CD8-positive, alpha-beta memory T cell (primary cell): ENCODE results near the gene ZCCHC10. TPM values are rescaled to one million over a fixed set of nuclear protein-coding genes. Genes with fewer than 3 reads are reported as not detected.
A peak's percentile ranks its signal among the peaks of the same experiment; 100 is the strongest.

Source experiments
- CTCF ChIA-PET: fragments of 350-600 bp; sonication (Branson Sonifier 250); formaldehyde crosslinking; loops from one replicate; lab custom pipeline; 2021; ENCODE audit warnings: antibody characterized with exemption; lab: Charles Lee
- POLR2A ChIA-PET: fragments of 350-600 bp; sonication (Branson Sonifier 250); formaldehyde crosslinking; loops from one replicate; lab custom pipeline; 2021; ENCODE audit warnings: antibody characterized with exemption; lab: Charles Lee
- DNase-seq, 5 donors: peaks; one replicate each; pipeline versions ENCODE4 v3.0.0 to v3.0.0-alpha.2; 2020 to 2022; ENCODE audit warnings: mixed read lengths in 1 of 5
- H3K27ac ChIP-seq: one replicate; pipeline ENCODE4 v1.7.0; 2013; ENCODE audit warnings: low read depth, mild to moderate bottlenecking, low read length, moderate library complexity
- H3K27me3 ChIP-seq: 2 replicates; pipeline ENCODE4 v1.7.0; 2013; ENCODE audit warnings: low read length, mild to moderate bottlenecking; ENCODE audit not compliant: insufficient read depth, poor library complexity, severe bottlenecking
- H3K36me3 ChIP-seq: 2 replicates; pipeline ENCODE4 v1.7.0; 2013; ENCODE audit warnings: mild to moderate bottlenecking, low read length, moderate library complexity; ENCODE audit not compliant: insufficient read depth
- H3K4me1 ChIP-seq: 2 replicates; pipeline ENCODE4 v1.7.0; 2013; ENCODE audit warnings: mild to moderate bottlenecking, low read length, moderate library complexity; ENCODE audit not compliant: insufficient read depth
- H3K4me3 ChIP-seq: 2 replicates; pipeline ENCODE4 v1.7.0; 2013; ENCODE audit warnings: mild to moderate bottlenecking, low read length
- H3K9me3 ChIP-seq: 2 replicates; pipeline ENCODE4 v1.7.0; 2013; ENCODE audit warnings: mild to moderate bottlenecking, low read length
- H3K27ac Mint-ChIP-seq, 8 donors: one replicate each; pipeline ENCODE4 v1.8.0; 2020 to 2021; ENCODE audit warnings: mixed read lengths in 8 of 8, mild to moderate bottlenecking in 6 of 8, inconsistent platforms in 3 of 8, moderate library complexity in 3 of 8
- H3K27me3 Mint-ChIP-seq, 2 donors: one replicate each; pipeline ENCODE4 v1.8.0; 2020 to 2021; ENCODE audit warnings: mixed read lengths in 2 of 2, mild to moderate bottlenecking in 1 of 2, moderate library complexity in 1 of 2
- H3K36me3 Mint-ChIP-seq, 3 donors: one replicate each; pipeline ENCODE4 v1.8.0; 2020 to 2021; ENCODE audit warnings: mixed read lengths in 3 of 3, inconsistent platforms in 1 of 3, mild to moderate bottlenecking in 1 of 3
- H3K4me1 Mint-ChIP-seq, 3 donors: one replicate each; pipeline ENCODE4 v1.8.0; 2020 to 2021; ENCODE audit warnings: mixed read lengths in 3 of 3, inconsistent platforms in 1 of 3, mild to moderate bottlenecking in 1 of 3
- H3K4me3 Mint-ChIP-seq, 7 donors: one replicate each; pipeline ENCODE4 v1.8.0; 2020 to 2021; ENCODE audit warnings: mixed read lengths in 7 of 7, mild to moderate bottlenecking in 6 of 7, moderate library complexity in 4 of 7, inconsistent platforms in 2 of 7
- H3K9me3 Mint-ChIP-seq, 5 donors: one replicate each; pipeline ENCODE4 v1.8.0; 2020 to 2022; ENCODE audit warnings: mixed read lengths in 5 of 5, mild to moderate bottlenecking in 3 of 5, moderate library complexity in 2 of 5, inconsistent platforms in 1 of 5
- polyA plus RNA-seq: library from polyadenylated mRNA; unstranded; fragments of 300-500 nt; fragmentation: Illumina TruSeq; gene quantifications from one replicate; pipeline ENCODE4 v1.2.3, GENCODE V29; 2021
- total RNA-seq, 2 experiments: library from RNA; stranded (reverse); gene quantifications; one replicate each; pipeline ENCODE4 v1.2.3, GENCODE V29; 2021

ZCCHC10 gene
- total and polyA plus RNA-seq, 3 experiments from 2014 or later, result 31.8 to 40.0 (median 35.0) TPM

DNA sequence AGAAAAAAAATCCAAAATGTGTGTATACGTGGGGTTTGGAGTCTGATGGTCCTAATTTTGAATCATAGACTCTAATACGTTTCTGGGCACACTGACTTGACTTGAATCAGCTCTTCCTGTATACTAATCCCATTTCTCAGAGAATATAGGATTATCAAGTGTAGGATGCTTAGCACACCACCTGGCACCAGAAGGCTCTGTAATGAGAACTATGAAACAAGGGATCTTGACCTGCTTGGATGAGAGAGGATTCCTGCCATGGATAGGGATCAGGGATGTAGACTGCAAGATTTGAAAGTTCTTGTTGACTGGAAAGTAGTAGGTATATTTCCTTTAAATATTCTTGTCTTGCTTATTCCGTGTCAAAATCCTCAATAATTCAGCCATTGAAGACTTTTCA is 33.3 kb upstream of the ZCCHC10 start:
- Histone ChIP-seq H3K36me3 (no peaks in the 10 kb centered on the region), H3K4me3 (no peak overlapping the region), H3K27ac (no peak overlapping the region), H3K4me1 (peaks cover 30% of the 10 kb centered on the region), H3K9me3 (no peaks in the 10 kb centered on the region), H3K27me3 (no peaks in the 10 kb centered on the region)
- H3K4me1 Mint-ChIP-seq, result peaks cover 53 to 83% (median 71%) of the 10 kb centered on the region in 3 donors
- no peaks in the 10 kb centered on the region for H3K27me3 Mint-ChIP-seq
- peak overlapping the region in 5 of 8 donors; percentile 4 to 66 (median 40) for H3K27ac Mint-ChIP-seq
- peak overlapping the region in 1 of 7 donors; percentile 45 for H3K4me3 Mint-ChIP-seq
- ChIA-PET CTCF (no interaction called here), POLR2A (interaction anchor here (0.6 kb wide), 1 partner anchor 59 kb away, joined by 3 read pairs; no protein-coding TSS in a partner anchor)
- no peak for DNase-seq
- H3K36me3 Mint-ChIP-seq, result peaks cover 0 to 5% (median 0%) of the 10 kb centered on the region in 3 donors
- no peaks in the 10 kb centered on the region for H3K9me3 Mint-ChIP-seq

DNA sequence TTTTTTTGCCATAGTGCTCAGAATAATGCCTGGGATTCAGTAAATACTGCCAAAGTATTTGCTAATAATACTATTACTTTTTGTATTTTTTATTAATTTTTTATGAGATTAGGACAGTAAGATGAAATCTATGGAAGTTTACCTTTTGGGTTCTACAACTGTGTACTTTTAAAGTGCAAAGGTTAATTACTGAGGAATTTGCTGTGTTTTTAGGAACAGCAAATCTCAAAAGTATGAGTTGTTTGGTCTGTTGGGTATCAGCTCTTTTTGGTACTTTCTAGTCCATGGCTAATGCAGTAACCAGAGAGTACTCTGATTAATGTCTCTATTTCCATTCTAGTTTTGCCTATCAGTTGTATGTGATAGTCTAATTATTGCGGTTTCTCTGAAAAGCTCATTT is 30.5 kb upstream of the ZCCHC10 start:
- H3K36me3 Mint-ChIP-seq, result peaks cover 0 to 16% (median 0%) of the 10 kb centered on the region in 3 donors
- H3K27ac Mint-ChIP-seq, result peak overlapping the region in 1 of 8 donors; percentile 61
- no peaks in the 10 kb centered on the region for H3K27me3 ChIP-seq
- H3K4me3 Mint-ChIP-seq, result peak overlapping the region in 1 of 7 donors; percentile 15
- H3K4me3 ChIP-seq, result no peak overlapping the region
- H3K4me1 Mint-ChIP-seq, result peaks cover 54 to 85% (median 79%) of the 10 kb centered on the region in 3 donors
- no peaks in the 10 kb centered on the region for H3K36me3 ChIP-seq
- H3K4me1 ChIP-seq, result peaks cover 32% of the 10 kb centered on the region
- ChIA-PET CTCF (no interaction called here), POLR2A (no interaction called here)
- no peaks in the 10 kb centered on the region for H3K9me3 ChIP-seq
- no peaks in the 10 kb centered on the region for H3K9me3 Mint-ChIP-seq
- H3K27ac ChIP-seq, result no peak overlapping the region
- H3K27me3 Mint-ChIP-seq, result no peaks in the 10 kb centered on the region
- no peak for DNase-seq

DNA sequence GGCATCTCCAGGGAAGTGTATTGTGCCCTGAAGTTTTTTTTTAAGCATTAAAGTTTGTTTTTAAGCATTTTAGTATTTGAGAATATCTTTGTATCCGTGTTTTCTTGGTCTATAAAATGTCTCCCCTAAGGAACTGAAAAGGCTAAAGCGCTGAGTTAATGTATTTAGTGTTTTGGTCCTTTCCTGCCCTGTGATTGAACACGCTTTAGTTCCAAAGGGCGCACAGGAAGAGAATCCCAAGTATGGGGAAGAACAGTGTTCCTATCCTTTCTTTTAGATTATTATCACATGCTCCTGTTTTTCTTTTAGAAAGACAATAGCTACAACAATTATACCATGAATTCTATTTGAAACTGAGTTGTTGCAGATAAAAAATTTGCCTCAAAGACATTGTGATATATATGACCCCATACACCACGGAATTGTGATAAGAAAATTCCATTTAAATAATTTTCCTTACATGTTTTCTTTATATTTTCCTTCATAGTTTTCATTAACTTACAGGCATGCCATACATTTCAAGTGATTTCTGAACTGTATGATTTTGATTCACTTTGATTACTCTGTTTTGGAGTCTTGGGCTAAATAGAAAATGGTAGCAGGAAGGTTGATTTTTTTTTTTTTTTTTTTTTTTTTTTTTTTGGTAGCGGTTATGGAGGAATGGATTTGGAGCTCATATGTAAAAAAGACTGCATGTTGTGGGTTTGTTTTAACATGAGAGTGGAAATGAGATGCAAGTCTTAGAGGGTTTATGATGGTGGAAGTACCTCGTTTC is 28.5 kb upstream of the ZCCHC10 start:
- peaks cover 58 to 86% (median 79%) of the 10 kb centered on the region in 3 donors for H3K4me1 Mint-ChIP-seq
- Histone ChIP-seq H3K4me1 (peaks cover 36% of the 10 kb centered on the region), H3K27ac (no peak overlapping the region), H3K4me3 (no peak overlapping the region), H3K9me3 (no peaks in the 10 kb centered on the region), H3K36me3 (no peaks in the 10 kb centered on the region), H3K27me3 (no peaks in the 10 kb centered on the region)
- H3K4me3 Mint-ChIP-seq, result peak overlapping the region in 5 of 7 donors; percentile 18 to 98 (median 50)
- no peaks in the 10 kb centered on the region for H3K27me3 Mint-ChIP-seq
- CTCF ChIA-PET, result no interaction called here
- peak overlapping the region in 4 of 8 donors; percentile 23 to 75 (median 60) for H3K27ac Mint-ChIP-seq
- H3K9me3 Mint-ChIP-seq, result no peaks in the 10 kb centered on the region
- POLR2A ChIA-PET, result interaction anchor here (0.7 kb wide), 1 partner anchor 1832 kb away, joined by 5 read pairs; no protein-coding TSS in a partner anchor
- DNase-seq, result no peak
- peaks cover 0 to 25% (median 0%) of the 10 kb centered on the region in 3 donors for H3K36me3 Mint-ChIP-seq

DNA sequence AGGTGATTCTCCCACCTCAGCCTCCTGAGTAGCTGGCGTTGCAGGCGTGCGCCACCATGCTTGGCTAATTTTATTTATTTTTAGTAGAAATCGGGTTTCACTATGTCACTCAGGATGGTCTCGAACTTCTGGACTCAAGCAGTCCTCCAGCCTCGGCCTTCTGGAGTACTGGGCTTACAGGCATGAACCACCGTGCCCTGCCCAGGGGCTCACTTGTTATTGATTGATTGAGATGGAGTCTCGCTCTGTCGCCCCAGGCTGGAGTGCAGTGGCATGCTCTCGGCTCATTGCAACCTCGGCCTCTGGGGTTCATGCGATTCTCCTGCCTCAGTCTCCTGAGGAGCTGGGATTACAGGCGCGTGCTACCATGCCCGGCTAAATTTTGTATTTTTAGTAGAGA is 27.1 kb upstream of the ZCCHC10 start:
- Histone ChIP-seq H3K36me3 (no peaks in the 10 kb centered on the region), H3K27me3 (no peaks in the 10 kb centered on the region), H3K4me3 (peak overlapping the region; percentile 76), H3K27ac (no peak overlapping the region), H3K9me3 (no peaks in the 10 kb centered on the region), H3K4me1 (peaks cover 33% of the 10 kb centered on the region)
- ChIA-PET CTCF (no interaction called here), POLR2A (no interaction called here)
- Mint-ChIP-seq H3K27ac (peak overlapping the region in 6 of 8 donors; percentile 22 to 100 (median 100)), H3K27me3 (no peaks in the 10 kb centered on the region), H3K9me3 (no peaks in the 10 kb centered on the region), H3K4me1 (peaks cover 56 to 85% (median 79%) of the 10 kb centered on the region in 3 donors), H3K36me3 (peaks cover 0 to 25% (median 0%) of the 10 kb centered on the region in 3 donors), H3K4me3 (peak overlapping the region; percentile 96 to 99 (median 98))
- DNase-seq, result no peak

DNA sequence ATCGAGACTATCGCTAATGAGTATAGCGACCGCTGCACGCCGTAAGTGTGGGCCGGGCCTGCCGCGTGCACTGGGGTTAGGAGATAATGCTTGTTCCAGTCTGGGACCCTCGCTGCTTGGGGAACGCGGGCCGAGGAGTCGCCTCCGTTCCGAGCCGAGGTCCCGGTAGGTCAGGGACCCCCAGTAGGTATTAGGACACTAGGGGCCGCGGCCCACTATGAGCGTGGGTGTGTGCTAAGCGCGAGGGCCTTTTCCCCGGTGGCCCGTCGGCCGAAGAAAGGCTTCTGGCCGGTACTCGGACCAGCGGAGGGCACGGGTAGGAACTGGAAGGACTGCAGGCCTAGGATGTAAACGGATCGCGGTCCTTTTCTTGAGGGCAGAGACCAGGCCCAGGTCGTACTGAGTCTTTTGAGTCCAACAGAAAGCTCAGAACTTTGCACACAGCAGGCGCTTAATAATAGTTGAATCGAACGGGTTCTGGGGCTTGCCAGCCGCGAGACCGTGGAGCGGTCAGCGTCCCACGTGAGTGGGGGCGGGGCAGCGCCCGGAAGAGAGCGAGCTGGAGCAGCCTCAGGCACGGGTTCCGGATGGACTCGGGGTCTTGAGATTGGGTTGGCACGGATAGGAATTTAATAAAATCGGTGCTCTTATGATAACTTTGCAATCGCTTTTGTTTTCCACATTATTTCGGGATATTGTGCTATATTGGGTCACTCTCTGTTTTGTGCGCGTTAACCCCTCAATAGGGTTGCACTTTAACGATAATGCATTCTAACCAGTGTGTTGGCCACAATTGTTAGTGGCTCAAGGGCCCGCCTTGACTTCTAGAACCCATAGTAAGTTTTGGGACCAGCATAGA is 26.2 kb upstream of the ZCCHC10 start:
- ChIA-PET POLR2A (interaction anchor here (0.5 to 2.1 kb wide), 8 partner anchors 23 to 1501 kb away, joined by 3 to 50 read pairs (median 7); partner anchors contain the start of genes AFF4, GDF9, UQCRQ and ZCCHC10), CTCF (no interaction called here)
- H3K36me3 ChIP-seq, result no peaks in the 10 kb centered on the region
- peak overlapping the region; percentile 76 for H3K4me3 ChIP-seq
- peak overlapping the region; percentile 98 for H3K27ac ChIP-seq
- peaks cover 0 to 25% (median 0%) of the 10 kb centered on the region in 3 donors for H3K36me3 Mint-ChIP-seq
- H3K27me3 Mint-ChIP-seq, result no peaks in the 10 kb centered on the region
- DNase-seq, result peak in 4 of 5 donors; percentile 20 to 62 (median 41)
- H3K27me3 ChIP-seq, result no peaks in the 10 kb centered on the region
- H3K4me1 Mint-ChIP-seq, result peaks cover 50 to 76% (median 73%) of the 10 kb centered on the region in 3 donors
- H3K9me3 Mint-ChIP-seq, result no peaks in the 10 kb centered on the region
- peaks cover 29% of the 10 kb centered on the region for H3K4me1 ChIP-seq
- peak overlapping the region; percentile 96 to 99 (median 98) for H3K4me3 Mint-ChIP-seq
- no peaks in the 10 kb centered on the region for H3K9me3 ChIP-seq
- peak overlapping the region; percentile 99 to 100 (median 100) for H3K27ac Mint-ChIP-seq

DNA sequence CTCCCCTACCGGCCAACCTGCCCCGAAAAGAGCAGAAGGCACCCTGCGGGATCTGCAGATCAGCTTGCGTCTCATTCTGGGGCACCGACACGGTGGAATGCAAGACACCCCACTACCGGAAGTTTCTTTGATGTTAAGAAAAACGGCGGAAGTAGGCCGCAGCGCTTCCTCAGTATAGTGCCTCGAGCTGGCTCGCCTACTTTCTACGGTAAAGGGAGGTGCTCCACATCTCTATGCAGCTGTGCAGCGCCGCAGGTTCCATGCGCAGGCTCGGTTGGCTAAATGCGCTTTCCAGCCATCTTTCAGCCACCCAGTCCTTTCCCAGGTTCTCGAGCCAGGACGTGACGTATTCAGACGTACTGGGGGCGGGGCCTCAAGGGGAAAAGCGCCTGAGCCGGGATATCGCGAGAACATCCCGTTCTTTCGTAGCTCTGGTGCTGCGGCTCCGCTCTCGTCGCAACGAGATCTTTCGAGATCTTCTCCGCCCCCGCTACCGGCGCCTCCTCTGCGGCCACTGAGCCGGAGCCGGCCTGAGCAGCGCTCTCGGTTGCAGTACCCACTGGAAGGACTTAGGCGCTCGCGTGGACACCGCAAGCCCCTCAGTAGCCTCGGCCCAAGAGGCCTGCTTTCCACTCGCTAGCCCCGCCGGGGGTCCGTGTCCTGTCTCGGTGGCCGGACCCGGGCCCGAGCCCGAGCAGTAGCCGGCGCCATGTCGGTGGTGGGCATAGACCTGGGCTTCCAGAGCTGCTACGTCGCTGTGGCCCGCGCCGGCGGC is 25.4 kb upstream of the ZCCHC10 start, which contains the start of gene HSPA4:
TSS of gene HSPA4 (plus strand) at position 472 of the 775 bp plus-strand sequence. CDS start at position 710, 238 bp downstream.
- no peaks in the 10 kb centered on the region for H3K9me3 Mint-ChIP-seq
- Histone ChIP-seq H3K4me1 (peaks cover 22% of the 10 kb centered on the region), H3K9me3 (no peaks in the 10 kb centered on the region), H3K4me3 (peak within 1 kb of the TSS; percentile 76), H3K36me3 (no peaks in the 10 kb centered on the region), H3K27me3 (no peaks in the 10 kb centered on the region), H3K27ac (peak within 1 kb of the TSS; percentile 98)
- DNase-seq, result peak; percentile 95 to 99 (median 98)
- H3K4me3 Mint-ChIP-seq, result peak within 1 kb of the TSS; percentile 96 to 99 (median 98)
- ChIA-PET CTCF (interaction anchor here (1.2 kb wide), 1 partner anchor 89 kb away, joined by 6 read pairs; the partner anchor contains the start of gene AFF4), POLR2A (interaction anchor here (0.5 to 2.1 kb wide), 10 partner anchors 22 to 1502 kb away, joined by 3 to 50 read pairs (median 4); partner anchors contain the start of genes AFF4, GDF9, UQCRQ and ZCCHC10)
- H3K36me3 Mint-ChIP-seq, result peaks cover 0 to 25% (median 0%) of the 10 kb centered on the region in 3 donors
- no peaks in the 10 kb centered on the region for H3K27me3 Mint-ChIP-seq
- H3K27ac Mint-ChIP-seq, result peak within 1 kb of the TSS; percentile 99 to 100 (median 100)
- H3K4me1 Mint-ChIP-seq, result peaks cover 43 to 67% (median 66%) of the 10 kb centered on the region in 3 donors
